H1 (cell line): ENCODE measurements around the gene CAMK1G.

Source experiments
- CREB1 ChIP-seq: IDR thresholded peaks from 2 replicates; pipeline ENCODE4 v1.6.1; 2012; ENCODE audit warnings: inconsistent platforms
- GABPA ChIP-seq: IDR thresholded peaks from 2 replicates; pipeline ENCODE4 v1.6.1; 2011; ENCODE audit warnings: mild to moderate bottlenecking, low read length, moderate library complexity, borderline replicate concordance; ENCODE audit not compliant: insufficient read depth
- NRF1 ChIP-seq: IDR thresholded peaks from 2 replicates; pipeline ENCODE4 v1.6.1; 2011; ENCODE audit warnings: mild to moderate bottlenecking, low read depth, low read length, improper control_type of control experiment
- RXRA ChIP-seq: IDR thresholded peaks from 2 replicates; pipeline ENCODE4 v1.6.1; 2011; ENCODE audit warnings: low read depth, mild to moderate bottlenecking, low read length, moderate library complexity; ENCODE audit not compliant: insufficient read depth
- SIN3A ChIP-seq, 2 experiments: IDR thresholded peaks in 1 of 2; conservative IDR thresholded peaks in 1 of 2; 2 replicates each; pipeline ENCODE4 v1.6.1; 2011 to 2012; ENCODE audit warnings: low read length in 2 of 2, improper control_type of control experiment in 1 of 2, low read depth in 1 of 2, mild to moderate bottlenecking in 1 of 2
- TAF1 ChIP-seq: IDR thresholded peaks from 2 replicates; pipeline ENCODE4 v1.6.1; 2011; ENCODE audit warnings: mild to moderate bottlenecking, low read depth, low read length

- TF ChIP-seq RXRA: no peak
- no peak for TF ChIP-seq GABPA
- TF ChIP-seq TAF1: no peak
- TF ChIP-seq SIN3A (conservative IDR thresholded peaks at IDR 0.05 in 1 of 2, IDR thresholded peaks at IDR 0.05 in 1 of 2; ENCODE audit: low read depth in 1 of 2, low read length in 2 of 2): no peak
- TF ChIP-seq CREB1: no peak
- no peak for TF ChIP-seq NRF1
Observed at GRCh38 chr1:209651138-209651587, 67.6 kb downstream of the CAMK1G start.
